ENCODE results near the gene GAS2L1.

Gene GAS2L1

DNA sequence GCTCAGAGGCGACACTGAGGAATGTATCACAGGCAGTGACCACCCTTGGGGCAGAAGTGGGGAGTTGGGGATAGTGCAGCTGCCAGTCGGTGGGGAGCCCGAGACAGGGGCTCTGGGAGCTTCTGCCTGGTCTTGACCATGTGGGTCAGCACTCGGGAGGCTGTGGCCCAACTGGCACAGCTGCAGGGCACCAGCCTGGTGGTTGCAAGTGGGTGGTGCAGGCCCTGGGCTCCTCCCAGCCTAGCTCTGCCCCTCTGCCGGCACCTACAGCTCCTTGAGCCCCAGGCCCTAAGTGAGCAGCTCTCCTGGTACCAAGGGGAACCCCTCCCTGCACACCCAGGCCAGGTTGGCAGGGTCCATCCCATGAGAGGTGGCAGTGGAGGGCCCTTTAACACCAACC lies 21.6 kb downstream of the GAS2L1 start:
- TF ChIP-seq, protein P1, sequence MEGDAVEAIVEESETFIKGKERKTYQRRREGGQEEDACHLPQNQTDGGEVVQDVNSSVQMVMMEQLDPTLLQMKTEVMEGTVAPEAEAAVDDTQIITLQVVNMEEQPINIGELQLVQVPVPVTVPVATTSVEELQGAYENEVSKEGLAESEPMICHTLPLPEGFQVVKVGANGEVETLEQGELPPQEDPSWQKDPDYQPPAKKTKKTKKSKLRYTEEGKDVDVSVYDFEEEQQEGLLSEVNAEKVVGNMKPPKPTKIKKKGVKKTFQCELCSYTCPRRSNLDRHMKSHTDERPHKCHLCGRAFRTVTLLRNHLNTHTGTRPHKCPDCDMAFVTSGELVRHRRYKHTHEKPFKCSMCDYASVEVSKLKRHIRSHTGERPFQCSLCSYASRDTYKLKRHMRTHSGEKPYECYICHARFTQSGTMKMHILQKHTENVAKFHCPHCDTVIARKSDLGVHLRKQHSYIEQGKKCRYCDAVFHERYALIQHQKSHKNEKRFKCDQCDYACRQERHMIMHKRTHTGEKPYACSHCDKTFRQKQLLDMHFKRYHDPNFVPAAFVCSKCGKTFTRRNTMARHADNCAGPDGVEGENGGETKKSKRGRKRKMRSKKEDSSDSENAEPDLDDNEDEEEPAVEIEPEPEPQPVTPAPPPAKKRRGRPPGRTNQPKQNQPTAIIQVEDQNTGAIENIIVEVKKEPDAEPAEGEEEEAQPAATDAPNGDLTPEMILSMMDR (IDR thresholded peaks at IDR 0.05; ENCODE audit: insufficient read depth, low read depth, low read length, missing control alignments): no peak
- no peak for DNase-seq (ENCODE audit: low read depth)
- no peak overlapping the region for H3K4me3 ChIP-seq (ENCODE audit: low read depth, low read length)

DNA sequence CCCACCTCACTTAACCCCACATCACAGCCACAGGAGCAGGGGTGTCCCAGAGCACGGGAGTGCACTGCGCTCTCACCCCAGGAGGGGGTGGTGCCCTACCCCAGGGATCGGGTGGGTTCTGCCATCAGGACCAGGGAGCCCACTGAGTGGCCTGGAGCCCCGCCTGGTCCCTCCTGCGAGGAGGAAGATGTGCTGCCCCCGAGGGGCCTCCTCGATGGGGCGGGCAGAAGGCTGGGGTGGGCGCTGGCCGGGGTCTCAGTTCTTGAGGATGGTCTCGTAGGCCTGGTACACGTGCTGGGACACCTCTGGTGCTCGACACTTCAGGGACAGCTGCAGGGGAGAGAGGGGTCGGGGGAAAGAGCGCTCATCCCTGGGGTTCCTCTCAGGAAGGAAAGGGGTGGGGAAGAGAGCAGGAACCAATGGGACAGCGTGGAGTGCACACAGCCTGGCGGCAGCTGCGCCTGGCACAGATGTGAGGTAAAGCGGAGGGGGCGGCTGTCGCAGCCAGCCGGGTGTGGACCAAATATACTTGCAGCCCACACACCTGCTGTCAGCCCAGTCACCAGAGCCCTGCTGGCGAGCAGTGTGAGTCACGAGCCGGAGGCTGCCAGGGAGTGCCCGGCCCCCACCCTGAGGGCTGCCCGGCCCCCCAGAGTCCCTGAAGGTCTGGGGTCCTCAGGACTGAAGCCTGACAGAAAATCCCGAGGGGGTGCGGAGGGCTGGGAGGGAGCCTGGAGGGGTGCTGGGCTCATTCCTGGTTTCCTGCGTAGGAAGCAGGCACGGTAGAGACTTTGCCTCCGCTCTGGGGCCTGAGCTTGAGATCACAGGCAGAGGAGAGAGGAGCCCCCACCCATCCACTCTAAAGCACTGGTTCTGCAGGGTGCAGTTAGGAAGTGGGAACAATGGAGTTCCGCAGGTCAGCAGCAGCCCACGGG lies 22.4 kb downstream of the GAS2L1 start:
- DNase-seq (ENCODE audit: low read depth): no peak
- no peak overlapping the region for H3K4me3 ChIP-seq (ENCODE audit: low read depth, low read length)
- TF ChIP-seq, protein P1 (IDR thresholded peaks at IDR 0.05; ENCODE audit: insufficient read depth, low read depth, low read length, missing control alignments): no peak

DNA sequence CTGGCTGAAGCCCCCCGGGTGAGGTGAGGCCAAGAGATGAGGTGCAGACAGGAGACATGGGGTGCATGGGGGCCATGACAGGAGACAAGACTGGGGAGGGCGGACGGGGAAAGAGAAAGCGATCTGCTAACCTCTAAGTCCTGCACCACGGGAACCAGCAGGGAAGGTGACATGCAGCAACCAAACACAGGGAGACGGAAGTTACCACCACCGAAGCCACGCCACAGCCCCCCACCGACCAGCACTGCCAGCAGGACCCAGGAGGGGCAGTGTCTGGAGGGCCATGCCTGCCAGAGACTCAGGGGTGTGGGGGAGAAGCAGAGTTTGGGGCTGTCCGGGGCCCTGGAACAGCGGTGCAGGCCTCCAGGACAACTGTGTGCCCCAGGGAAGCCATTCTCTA lies 23.1 kb downstream of the GAS2L1 start:
- H3K4me3 ChIP-seq (ENCODE audit: low read depth, low read length): no peak overlapping the region
- no peak for DNase-seq (ENCODE audit: low read depth)
- TF ChIP-seq, protein P1 (IDR thresholded peaks at IDR 0.05; ENCODE audit: insufficient read depth, low read depth, low read length, missing control alignments): no peak

DNA sequence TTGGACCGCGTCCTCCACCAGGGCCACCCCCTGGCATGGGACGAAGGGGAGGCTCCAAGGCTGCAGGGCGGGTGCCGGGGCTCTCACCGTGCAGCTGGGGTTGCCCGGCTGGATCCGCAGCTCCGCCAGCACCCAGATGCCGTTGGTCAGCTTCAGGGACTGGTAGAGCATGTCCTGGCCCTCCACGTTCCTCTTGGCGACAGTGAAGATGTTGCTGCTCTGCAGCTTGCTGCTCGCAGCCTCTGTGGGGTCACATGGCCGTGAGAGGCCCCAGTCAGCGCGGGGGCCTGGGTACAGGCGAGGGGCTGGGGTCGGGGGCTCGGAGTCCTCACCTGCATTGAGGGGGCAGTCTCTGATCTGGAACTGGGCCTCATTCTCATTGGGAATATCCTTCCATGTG lies 23.8 kb downstream of the GAS2L1 start:
- no peak for DNase-seq (ENCODE audit: low read depth)
- TF ChIP-seq, protein P1 (IDR thresholded peaks at IDR 0.05; ENCODE audit: insufficient read depth, low read depth, low read length, missing control alignments): no peak
- H3K4me3 ChIP-seq (ENCODE audit: low read depth, low read length): no peak overlapping the region

DNA sequence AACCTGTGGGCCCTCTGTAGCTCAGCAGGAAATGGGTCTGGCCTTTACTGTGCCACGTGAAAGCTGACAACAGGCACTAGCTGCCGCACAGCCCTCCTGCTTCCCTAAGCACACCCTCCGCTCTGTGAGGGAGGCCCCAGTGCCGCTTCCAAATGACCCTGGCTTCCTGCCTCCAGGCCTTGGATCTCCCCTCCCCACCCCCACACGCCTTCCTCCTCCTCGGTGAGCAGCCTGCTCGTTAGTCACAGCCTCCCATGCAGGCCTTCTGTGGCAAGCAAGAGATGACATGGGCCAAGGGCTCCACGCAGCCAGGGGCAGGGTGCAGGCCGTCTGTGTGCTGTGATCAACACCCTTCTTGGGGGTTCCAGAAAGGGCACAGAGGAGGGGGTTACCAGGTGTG lies 24.3 kb downstream of the GAS2L1 start:
- TF ChIP-seq, protein P1 (IDR thresholded peaks at IDR 0.05; ENCODE audit: insufficient read depth, low read depth, low read length, missing control alignments): no peak
- no peak for DNase-seq (ENCODE audit: low read depth)
- no peak overlapping the region for H3K4me3 ChIP-seq (ENCODE audit: low read depth, low read length)

DNA sequence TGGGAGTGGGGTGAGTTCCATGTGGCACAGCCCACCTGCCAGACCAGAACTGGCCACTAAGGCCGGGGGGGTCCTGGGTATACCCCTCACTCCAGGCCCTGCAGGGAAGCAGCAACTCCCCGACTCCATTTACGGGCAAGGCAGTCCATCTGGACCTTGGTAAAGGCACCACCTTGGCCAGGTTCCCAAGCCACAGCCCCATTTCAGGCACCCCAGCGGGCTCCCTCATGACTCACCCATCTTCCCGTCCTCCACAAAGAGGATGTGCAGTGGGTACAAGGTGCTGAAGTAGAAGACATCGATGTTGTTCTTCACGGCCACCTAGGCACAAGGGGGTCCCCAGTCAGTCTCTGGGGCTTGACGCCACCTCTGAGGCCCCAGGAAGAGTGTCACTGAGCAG lies 24.8 kb downstream of the GAS2L1 start:
- TF ChIP-seq, protein P1 (IDR thresholded peaks at IDR 0.05; ENCODE audit: insufficient read depth, low read depth, low read length, missing control alignments): no peak
- no peak overlapping the region for H3K4me3 ChIP-seq (ENCODE audit: low read depth, low read length)
- DNase-seq (ENCODE audit: low read depth): no peak
